Ishikawa (cell line): ENCODE data around the gene SDCCAG8.

ENCODE experiments used
- CEBPB ChIP-seq: IDR thresholded peaks from 2 replicates; pipeline ENCODE4 v1.6.1; 2012
- CREB1 ChIP-seq: IDR thresholded peaks from 2 replicates; pipeline ENCODE4 v1.6.1; 2012; ENCODE audit warnings: low read depth
- EGR1 ChIP-seq: IDR thresholded peaks from 2 replicates; pipeline ENCODE4 v1.6.1; 2012
- EP300 ChIP-seq: IDR thresholded peaks from 2 replicates; pipeline ENCODE4 v1.6.1; 2012; ENCODE audit warnings: borderline replicate concordance
- FOXM1 ChIP-seq: IDR thresholded peaks from 2 replicates; pipeline ENCODE4 v1.6.1; 2012; ENCODE audit warnings: low read depth, borderline replicate concordance
- MAX ChIP-seq: IDR thresholded peaks from 2 replicates; pipeline ENCODE4 v1.6.1; 2012
- NFIC ChIP-seq: IDR thresholded peaks from 2 replicates; pipeline ENCODE4 v1.6.1; 2012
- RAD21 ChIP-seq: IDR thresholded peaks from 2 replicates; pipeline ENCODE4 v1.6.1; 2012; ENCODE audit warnings: low read depth
- REST ChIP-seq: IDR thresholded peaks from 2 replicates; pipeline ENCODE4 v1.6.1; 2012; ENCODE audit warnings: low read depth, mild to moderate bottlenecking
- TAF1 ChIP-seq: IDR thresholded peaks from 2 replicates; pipeline ENCODE4 v1.6.1; 2012; ENCODE audit warnings: low read depth, mild to moderate bottlenecking
- TCF12 ChIP-seq: IDR thresholded peaks from 2 replicates; pipeline ENCODE4 v1.6.1; 2012; ENCODE audit warnings: low read depth
- TEAD4 ChIP-seq: IDR thresholded peaks from 2 replicates; pipeline ENCODE4 v1.6.1; 2012
- USF1 ChIP-seq: IDR thresholded peaks from 2 replicates; pipeline ENCODE4 v1.6.1; 2012
- YY1 ChIP-seq: IDR thresholded peaks from 2 replicates; pipeline ENCODE4 v1.6.1; 2012; ENCODE audit warnings: low read depth
- ZBTB7A ChIP-seq: IDR thresholded peaks from 2 replicates; pipeline ENCODE4 v1.6.1; 2012; ENCODE audit warnings: low read depth

The SDCCAG8 gene

GRCh38 chr1:243249214-243249613, 6.6 kb upstream of the SDCCAG8 start:
- TF ChIP-seq TAF1 (no peak), USF1 (no peak), TEAD4 (no peak), MAX (no peak), EP300 (no peak), CREB1 (no peak), NFIC (no peak), RAD21 (no peak), EGR1 (no peak), YY1 (no peak), ZBTB7A (no peak), TCF12 (no peak), REST (no peak), CEBPB (no peak), FOXM1 (no peak)

- TF ChIP-seq MAX (no peak), EGR1 (no peak), YY1 (no peak), TEAD4 (no peak), CREB1 (no peak), TCF12 (no peak), USF1 (no peak), NFIC (no peak), RAD21 (no peak), EP300 (no peak), CEBPB (no peak), TAF1 (no peak), REST (no peak), ZBTB7A (no peak), FOXM1 (no peak)
Observed at GRCh38 chr1:243250102-243250501, 5.7 kb upstream of the SDCCAG8 start.

- TF ChIP-seq EGR1 = no peak
- TF ChIP-seq TCF12 = no peak
- no peak for TF ChIP-seq RAD21
- no peak for TF ChIP-seq ZBTB7A
- TF ChIP-seq REST = no peak
- no peak for TF ChIP-seq YY1
- no peak for TF ChIP-seq TAF1
- no peak for TF ChIP-seq USF1
- TF ChIP-seq MAX = no peak
- no peak for TF ChIP-seq NFIC
- no peak for TF ChIP-seq CREB1
- TF ChIP-seq FOXM1 = no peak
- no peak for TF ChIP-seq TEAD4
- TF ChIP-seq CEBPB = no peak
- TF ChIP-seq EP300 = no peak
Observed at GRCh38 chr1:243251539-243251938, 4.3 kb upstream of the SDCCAG8 start.

GRCh38 chr1:243253211-243253925, 2.5 kb upstream of the SDCCAG8 start:
- TF ChIP-seq NFIC (no peak), MAX (no peak), USF1 (no peak), YY1 (no peak), FOXM1 (no peak), CREB1 (no peak)
